HS-27A (cell line): ENCODE results near the gene SNU13.
"Not testable (repeated sequence)": the region's sequence is repeated elsewhere in the genome, so short reads cannot be mapped to it uniquely, and the experiment has no call there.

Experiments
- DNase-seq: peaks from one replicate; pipeline ENCODE4 v3.0.0-alpha.2; 2012; ENCODE audit warnings: low read depth, missing footprints

The SNU13 gene

GRCh38 chr22:41641854-41642253 is 46.8 kb downstream of the SNU13 start:
- no peak for DNase-seq

GRCh38 chr22:41638748-41639147 is 49.9 kb downstream of the SNU13 start:
- no peak for DNase-seq

GRCh38 chr22:41638124-41638523 is 50.5 kb downstream of the SNU13 start:
- no peak for DNase-seq

GRCh38 chr22:41637623-41638022 is 51.0 kb downstream of the SNU13 start:
- DNase-seq, result not testable (repeated sequence)

- DNase-seq, result no peak
Observed at GRCh38 chr22:41636467-41636866, 52.2 kb downstream of the SNU13 start.

- DNase-seq, result not testable (repeated sequence)
Observed at GRCh38 chr22:41634610-41635009, 54.1 kb downstream of the SNU13 start.

- not testable (repeated sequence) for DNase-seq
Observed at GRCh38 chr22:41631615-41632014, 57.1 kb downstream of the SNU13 start.

GRCh38 chr22:41631115-41631514 is 57.6 kb downstream of the SNU13 start:
- DNase-seq, result not testable (repeated sequence)

GRCh38 chr22:41625577-41625976 is 63.1 kb downstream of the SNU13 start:
- DNase-seq, result no peak
